GM21381 (cell line): ENCODE data around the gene ARFGAP2.
"Not testable (repeated sequence)": the region's sequence is repeated elsewhere in the genome, so short reads cannot be mapped to it uniquely, and the experiment has no call there.

ENCODE experiments used
- ATAC-seq: cut with Tn5 transposase; IDR thresholded peaks from one replicate; pipeline ENCODE4 v1.9.1; 2021; ENCODE audit warnings: mild to moderate bottlenecking, moderate library complexity; ENCODE audit not compliant: unreplicated experiment

ARFGAP2 gene

DNA sequence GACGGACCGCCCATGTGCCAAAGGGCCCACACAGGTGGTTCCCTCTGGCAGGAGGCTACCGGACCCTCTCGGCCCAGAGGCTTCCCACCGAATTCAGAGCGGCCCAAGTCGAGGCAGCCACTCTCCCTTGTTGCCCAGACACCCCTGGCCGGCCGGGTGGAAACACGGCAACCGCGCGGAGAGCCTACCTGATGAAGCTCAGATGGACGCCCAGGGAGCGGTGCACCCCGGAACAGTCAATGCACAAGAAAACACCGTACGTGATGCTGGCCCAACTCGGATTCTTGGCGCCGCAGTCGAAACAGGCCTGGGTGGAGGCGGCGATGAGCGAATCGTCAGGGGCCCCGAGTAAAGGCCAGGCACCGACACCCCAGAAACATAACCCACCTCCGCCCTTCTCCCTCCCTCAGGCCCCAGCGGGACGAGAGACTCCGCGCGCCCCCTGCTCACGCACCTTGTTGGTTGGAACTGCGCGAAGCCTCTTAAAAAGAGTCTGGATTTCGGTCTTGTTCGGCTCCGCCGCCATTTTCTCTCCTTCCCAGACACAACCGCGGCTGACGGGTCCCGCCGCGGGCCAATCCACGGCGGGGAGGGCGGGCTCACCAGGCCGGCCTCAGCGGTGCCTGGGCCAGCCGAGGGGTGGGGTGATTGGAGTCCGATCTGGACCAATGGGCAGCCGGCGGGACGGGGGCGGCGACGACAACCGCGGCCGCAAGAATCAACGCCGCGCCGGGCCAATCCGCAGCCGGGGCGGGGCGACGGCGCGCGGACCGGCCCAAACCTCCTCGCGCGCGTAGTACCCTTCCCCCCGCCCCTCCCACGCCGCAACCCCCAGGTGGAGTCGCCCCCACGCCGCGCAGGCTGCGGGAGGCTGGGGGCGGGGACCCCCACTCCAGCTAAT, at the start of gene ARFGAP2:
ARFGAP2 (minus strand) TSS at position 552 of the 901 bp plus-strand sequence; CDS start at position 526, 26 bp downstream.
- peak; percentile 90 for ATAC-seq

GRCh38 chr11:47225552-47226400, 49.1 kb upstream of the ARFGAP2 start:
- peak; percentile 81 for ATAC-seq

GRCh38 chr11:47222696-47223095, 46.0 kb upstream of the ARFGAP2 start:
- ATAC-seq, result no peak

- no peak for ATAC-seq
Measured at GRCh38 chr11:47220401-47220821, 43.7 kb upstream of the ARFGAP2 start.

GRCh38 chr11:47216121-47216798, 39.6 kb upstream of the ARFGAP2 start:
- no peak for ATAC-seq

GRCh38 chr11:47215366-47215910, 38.8 kb upstream of the ARFGAP2 start:
- no peak for ATAC-seq

- peak; percentile 56 for ATAC-seq
Measured at GRCh38 chr11:47213950-47214565, 37.4 kb upstream of the ARFGAP2 start.

DNA sequence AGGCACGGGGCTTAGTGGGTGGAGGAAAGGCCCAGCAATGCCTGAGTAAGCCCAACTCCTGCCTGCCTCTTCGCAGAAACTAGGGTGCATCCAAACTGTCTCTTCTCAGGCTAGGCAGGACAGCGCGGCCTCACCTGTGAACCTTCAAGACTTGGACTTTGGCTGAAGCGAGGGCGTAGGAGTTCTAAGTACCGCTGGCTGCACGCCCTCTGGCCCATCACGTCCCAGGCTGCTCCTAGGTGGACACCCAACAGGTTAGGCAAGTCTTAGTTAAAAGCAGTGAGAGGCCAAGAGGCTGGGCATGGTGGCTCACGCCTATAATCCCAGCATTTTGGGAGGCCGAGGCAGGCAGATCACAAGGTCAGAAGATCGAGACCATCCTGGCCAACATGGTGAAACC, 36.3 kb upstream of the ARFGAP2 start:
- no peak for ATAC-seq

- ATAC-seq, result no peak
Measured at GRCh38 chr11:47208628-47209027, 31.9 kb upstream of the ARFGAP2 start.

DNA sequence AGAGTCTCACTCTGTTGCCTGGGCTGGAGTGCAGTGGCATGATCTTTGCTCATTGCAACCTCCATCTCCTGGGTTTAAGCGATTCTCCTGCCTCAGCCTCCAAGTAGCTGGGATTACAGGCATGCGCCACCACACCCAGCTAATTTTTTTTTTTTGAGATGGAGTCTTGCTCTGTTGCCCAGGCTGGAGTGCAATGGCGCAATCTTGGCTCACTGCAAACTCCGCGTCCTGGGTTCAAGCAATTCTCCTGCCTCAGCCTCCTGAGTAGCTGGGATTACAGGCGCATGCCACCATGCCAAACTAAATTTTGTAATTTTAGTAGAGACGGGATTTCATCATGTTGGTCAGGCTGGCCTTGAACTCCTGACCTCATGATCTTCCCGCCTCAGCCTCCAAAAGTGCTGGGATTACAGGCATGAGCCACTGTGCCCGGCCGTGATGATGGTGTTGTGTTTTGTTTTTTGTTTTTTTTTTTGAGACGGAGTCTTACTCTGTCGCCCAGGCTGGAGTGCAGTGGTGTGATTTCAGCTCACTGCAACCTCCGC, 31.4 kb upstream of the ARFGAP2 start:
- ATAC-seq, result not testable (repeated sequence)

DNA sequence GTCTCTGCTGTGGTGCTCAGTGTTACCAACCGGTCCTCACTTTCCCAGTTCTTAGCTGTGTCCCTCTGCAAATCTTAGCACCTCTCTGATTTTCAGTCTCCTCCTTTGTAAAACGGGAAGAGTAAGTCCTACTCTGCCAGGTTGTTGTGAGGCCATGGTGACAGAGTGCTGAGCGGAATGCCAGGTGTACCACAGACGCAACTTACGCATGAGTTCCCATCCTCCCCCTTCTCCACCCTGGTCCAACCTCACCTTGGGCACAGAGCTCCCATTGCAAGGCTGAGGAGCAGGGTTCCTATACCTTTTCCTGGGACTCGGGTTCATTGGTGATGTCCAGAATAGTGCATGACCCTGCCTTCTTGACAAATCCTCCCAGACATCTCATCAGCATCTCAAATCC, 30.8 kb upstream of the ARFGAP2 start:
- no peak for ATAC-seq

- ATAC-seq, result not testable (repeated sequence)
Measured at GRCh38 chr11:47206577-47206976, 29.9 kb upstream of the ARFGAP2 start.

GRCh38 chr11:47204637-47204989, 27.9 kb upstream of the ARFGAP2 start:
- no peak for ATAC-seq

DNA sequence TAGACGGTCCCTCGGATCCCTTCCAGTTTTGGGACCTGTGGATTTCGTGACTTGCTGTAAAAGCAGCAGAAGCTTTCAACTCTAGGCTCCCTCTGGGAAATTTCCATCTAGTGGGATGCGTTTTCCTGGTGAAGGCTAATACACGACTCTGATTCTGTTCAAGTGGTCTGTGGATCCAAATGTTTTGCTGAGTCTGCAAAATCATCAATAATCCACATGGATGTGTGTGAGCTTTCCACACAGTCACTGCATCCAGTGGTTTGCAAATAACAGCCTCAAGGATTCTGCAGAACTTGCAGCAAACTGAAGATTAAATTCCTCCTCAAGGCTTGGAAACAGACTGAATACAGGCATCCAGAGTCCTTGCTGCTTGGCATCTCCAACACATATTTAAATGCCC, 25.9 kb upstream of the ARFGAP2 start:
- ATAC-seq, result no peak

DNA sequence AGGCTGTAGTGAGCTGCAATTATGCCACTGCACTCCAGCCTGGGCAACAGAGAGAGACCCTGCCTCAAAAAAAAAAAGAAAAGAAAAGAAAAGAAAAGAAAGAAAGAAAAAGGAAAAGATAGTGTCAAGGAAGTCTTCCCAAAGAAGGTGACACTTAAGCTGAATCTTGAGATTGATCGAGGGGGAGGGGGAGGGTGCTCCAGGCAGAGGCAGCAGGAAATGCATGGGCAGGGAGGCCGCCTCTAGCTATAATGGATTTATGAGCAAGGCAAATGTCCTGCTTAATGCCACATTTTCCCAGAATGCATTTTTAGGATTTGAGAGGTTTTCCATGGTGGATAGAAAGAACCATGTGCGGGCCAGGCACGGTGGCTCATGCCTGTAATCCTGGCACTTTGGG, 24.3 kb upstream of the ARFGAP2 start:
- ATAC-seq, result no peak

GRCh38 chr11:47198161-47198560, 21.5 kb upstream of the ARFGAP2 start:
- ATAC-seq, result not testable (repeated sequence)

DNA sequence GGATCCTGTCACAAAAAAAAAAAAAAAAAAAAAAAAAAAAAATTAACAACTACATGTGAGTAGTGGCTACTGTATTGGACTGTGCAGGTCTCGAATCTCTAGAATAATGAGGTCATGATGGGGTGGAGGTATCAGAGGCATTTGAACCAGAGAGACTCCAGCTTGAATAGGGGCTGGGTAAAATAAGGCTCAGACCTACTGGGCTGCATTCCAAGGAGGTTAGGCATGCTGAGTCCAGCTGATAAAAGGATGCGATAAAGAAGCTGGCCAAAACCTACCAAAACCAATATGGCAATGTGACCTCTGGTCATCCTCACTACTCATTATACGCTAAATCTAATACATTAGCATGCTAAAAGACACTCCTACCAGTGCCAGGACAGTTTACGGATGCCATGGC, 15.4 kb upstream of the ARFGAP2 start:
- no peak for ATAC-seq

- ATAC-seq, result not testable (repeated sequence)
Measured at GRCh38 chr11:47191137-47191536, 14.5 kb upstream of the ARFGAP2 start.

DNA sequence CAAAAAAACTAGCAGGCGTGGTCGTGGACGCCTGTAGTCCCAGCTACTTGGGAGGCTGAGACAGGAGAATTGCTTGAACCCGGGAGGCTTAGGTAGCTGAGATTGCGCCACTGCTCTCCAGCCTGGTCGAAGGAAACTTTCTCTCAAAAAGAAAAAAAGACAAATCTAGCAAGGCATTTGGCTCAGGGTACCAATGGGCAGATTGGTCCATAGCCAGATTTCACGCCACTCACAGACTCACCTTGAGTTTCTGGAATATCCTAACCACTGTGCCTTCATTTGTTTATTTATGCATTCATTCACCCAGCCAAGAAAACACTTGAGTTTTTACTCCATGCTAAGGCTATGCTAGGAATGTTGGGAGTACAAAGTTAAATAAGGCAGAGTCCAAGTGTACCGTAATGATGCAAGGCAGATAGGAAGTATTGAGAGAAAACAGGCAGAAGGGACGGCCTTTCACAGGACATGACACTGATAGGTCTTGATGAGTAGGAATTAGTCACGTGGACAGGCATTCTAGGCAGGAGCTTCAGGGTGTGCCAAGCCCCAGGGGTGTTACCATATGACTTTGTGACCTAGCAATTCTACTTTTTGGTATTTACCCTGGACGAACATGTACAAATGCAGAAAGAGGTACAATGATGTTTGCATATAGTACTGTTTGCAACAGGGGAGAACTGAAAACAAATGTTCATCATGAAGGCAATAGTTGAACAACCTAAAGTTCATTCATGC, 12.6 kb upstream of the ARFGAP2 start:
- ATAC-seq, result no peak
